Neural cell (in vitro differentiated cells): ENCODE measurements around the gene TMEM106B. TPM values are rescaled to one million over a fixed set of nuclear protein-coding genes. Genes with fewer than 3 reads are reported as not detected.

Experiments used
- H2AFZ ChIP-seq: fragments of 200-600, 300-800 bp; sonication (generic), shearing (Covaris generic); 2 replicates; pipeline ENCODE4 v1.6.0; 2014; ENCODE audit warnings: low read depth, mild to moderate bottlenecking, antibody characterized with exemption, low read length, moderate library complexity
- H3F3A ChIP-seq: fragments of 200-600 bp; shearing (Covaris generic); 2 replicates; pipeline ENCODE4 v1.6.1; 2016; ENCODE audit warnings: mild to moderate bottlenecking, moderate library complexity, mixed read lengths, antibody characterized with exemption, low read length; ENCODE audit not compliant: insufficient read depth, poor library complexity, severe bottlenecking
- H3K27ac ChIP-seq: fragments of 200-600, 300-800 bp; sonication (generic), shearing (Covaris generic); 2 replicates; pipeline ENCODE4 v1.5.1; 2014; ENCODE audit warnings: mild to moderate bottlenecking, low read length, moderate library complexity
- H3K27me3 ChIP-seq: fragments of 300-800, 200-600 bp; sonication (generic), shearing (Covaris generic); 2 replicates; pipeline ENCODE4 v1.6.0; 2014; ENCODE audit warnings: mild to moderate bottlenecking, low read depth, low read length, moderate library complexity; ENCODE audit not compliant: insufficient read depth
- H3K36me3 ChIP-seq: fragments of 300-800, 200-600 bp; sonication (generic), shearing (Covaris generic); 2 replicates; pipeline ENCODE4 v1.5.1; 2014; ENCODE audit warnings: mild to moderate bottlenecking, antibody characterized with exemption, low read length, moderate library complexity; ENCODE audit not compliant: insufficient read depth
- H3K4me2 ChIP-seq: fragments of 300-800, 200-600 bp; sonication (generic), shearing (Covaris generic); 2 replicates; pipeline ENCODE4 v1.6.0; 2014; ENCODE audit warnings: mild to moderate bottlenecking, low read length
- H3K4me3 ChIP-seq: fragments of 300-800, 200-600 bp; sonication (generic), shearing (Covaris generic); 2 replicates; pipeline ENCODE4 v1.5.1; 2014; ENCODE audit warnings: mild to moderate bottlenecking, low read length, moderate library complexity
- H3K79me2 ChIP-seq: fragments of 200-600 bp; shearing (Covaris generic); replicated peaks from 2 replicates; pipeline ENCODE4 v1.6.0; 2014; ENCODE audit warnings: mild to moderate bottlenecking, low read length, moderate library complexity; ENCODE audit not compliant: insufficient read depth
- H3K9ac ChIP-seq: fragments of 300-800, 200-600 bp; sonication (generic), shearing (Covaris generic); 2 replicates; pipeline ENCODE4 v1.6.1; 2016; ENCODE audit warnings: mild to moderate bottlenecking, low read length, mixed read lengths
- H3K9me2 ChIP-seq: fragments of 200-600 bp; shearing (Covaris generic); 2 replicates; pipeline ENCODE4 v1.6.1; 2016; ENCODE audit warnings: mild to moderate bottlenecking, low read length, mixed read lengths; ENCODE audit not compliant: insufficient read depth
- H3K9me3 ChIP-seq: fragments of 200-600, 300-800 bp; sonication (generic), shearing (Covaris generic); 2 replicates; pipeline ENCODE4 v1.6.1; 2016; ENCODE audit warnings: mild to moderate bottlenecking, mixed run types, low read length, moderate library complexity, mixed read lengths
- H4K20me1 ChIP-seq: fragments of 200-600 bp; shearing (Covaris generic); 2 replicates; pipeline ENCODE4 v1.6.1; 2016; ENCODE audit warnings: mild to moderate bottlenecking, mixed run types; ENCODE audit not compliant: insufficient read depth
- EP300 ChIP-seq: fragments of 450-650 bp; conservative IDR thresholded peaks from 2 replicates; pipeline ENCODE4 v1.6.1; 2014; ENCODE audit warnings: antibody characterized with exemption, mild to moderate bottlenecking, moderate library complexity; ENCODE audit not compliant: poor library complexity, severe bottlenecking
- EZH2 ChIP-seq: fragments of 200-600, 300-800 bp; shearing (Covaris generic), sonication (generic); IDR thresholded peaks from 2 replicates; pipeline ENCODE4 v1.6.1; 2014; ENCODE audit warnings: antibody characterized with exemption, low read length, borderline replicate concordance, mild to moderate bottlenecking; ENCODE audit not compliant: insufficient read depth, poor library complexity, severe bottlenecking
- MXI1 ChIP-seq: fragments of 450-650 bp; conservative IDR thresholded peaks from 2 replicates; pipeline ENCODE4 v1.6.1; 2014; ENCODE audit warnings: antibody characterized with exemption, mild to moderate bottlenecking; ENCODE audit not compliant: poor library complexity, severe bottlenecking
- POLR2AphosphoS5 ChIP-seq: IDR thresholded peaks from 2 replicates; pipeline ENCODE4 v1.6.1; 2012
- RAD21 ChIP-seq: fragments of 450-650 bp; conservative IDR thresholded peaks from 2 replicates; pipeline ENCODE4 v1.6.1; 2014; ENCODE audit warnings: antibody characterized with exemption, mild to moderate bottlenecking, moderate library complexity
- SMC3 ChIP-seq: fragments of 450-650 bp; conservative IDR thresholded peaks from 2 replicates; pipeline ENCODE4 v1.6.1; 2014; ENCODE audit warnings: antibody characterized with exemption, mild to moderate bottlenecking, moderate library complexity; ENCODE audit not compliant: poor library complexity
- TAF1 ChIP-seq: IDR thresholded peaks from 2 replicates; pipeline ENCODE4 v1.6.1; 2012; ENCODE audit warnings: low read depth
- polyA plus RNA-seq: library from polyadenylated mRNA; depleted of rRNA; stranded (reverse); fragments of >200 nt; gene quantifications from 2 replicates; pipeline ENCODE4 v1.2.3, GENCODE V29; 2014
- TF ChIP-seq, protein P1 (sequence below): fragments of 450-650 bp; IDR thresholded peaks from 2 replicates; pipeline ENCODE4 v1.5.1; 2014; ENCODE audit warnings: antibody characterized with exemption, mild to moderate bottlenecking, moderate library complexity; ENCODE audit not compliant: poor library complexity, severe bottlenecking
- TF ChIP-seq, protein P2 (sequence below): IDR thresholded peaks from 2 replicates; pipeline ENCODE4 v1.6.1; 2012; ENCODE audit warnings: borderline replicate concordance

The TMEM106B gene
- polyA plus RNA-seq, 1 donor from 2014 or later = 61.4 TPM

DNA sequence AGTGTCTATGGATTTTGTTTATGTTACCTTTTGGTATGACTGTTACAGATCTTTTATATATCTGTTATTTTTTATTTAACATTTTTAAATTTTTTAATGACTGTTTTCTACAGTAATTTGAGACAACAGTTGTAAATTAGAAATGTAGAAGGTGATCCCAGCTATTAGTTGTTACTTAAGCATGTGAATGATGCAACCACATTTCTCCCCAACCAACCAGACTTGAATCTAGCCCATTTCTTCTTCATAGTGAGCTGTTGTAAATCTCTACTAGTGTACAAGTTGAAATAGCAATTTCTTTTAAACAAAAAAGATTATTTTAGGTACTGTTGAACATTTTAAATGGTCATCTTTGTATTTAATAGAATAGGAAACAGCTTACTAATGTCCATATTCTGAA lies 18.0 kb downstream of the TMEM106B start:
- H3K4me2 ChIP-seq = no peak overlapping the region
- no peaks in the 10 kb centered on the region for H3K9me3 ChIP-seq
- no peak overlapping the region for H3K4me3 ChIP-seq
- no peaks in the 10 kb centered on the region for H3K79me2 ChIP-seq
- no peaks in the 10 kb centered on the region for H3K27me3 ChIP-seq
- H4K20me1 ChIP-seq = no peaks in the 10 kb centered on the region
- H3K36me3 ChIP-seq = peaks cover 4% of the 10 kb centered on the region
- no peaks in the 10 kb centered on the region for H3F3A ChIP-seq
- TF ChIP-seq, protein P1, sequence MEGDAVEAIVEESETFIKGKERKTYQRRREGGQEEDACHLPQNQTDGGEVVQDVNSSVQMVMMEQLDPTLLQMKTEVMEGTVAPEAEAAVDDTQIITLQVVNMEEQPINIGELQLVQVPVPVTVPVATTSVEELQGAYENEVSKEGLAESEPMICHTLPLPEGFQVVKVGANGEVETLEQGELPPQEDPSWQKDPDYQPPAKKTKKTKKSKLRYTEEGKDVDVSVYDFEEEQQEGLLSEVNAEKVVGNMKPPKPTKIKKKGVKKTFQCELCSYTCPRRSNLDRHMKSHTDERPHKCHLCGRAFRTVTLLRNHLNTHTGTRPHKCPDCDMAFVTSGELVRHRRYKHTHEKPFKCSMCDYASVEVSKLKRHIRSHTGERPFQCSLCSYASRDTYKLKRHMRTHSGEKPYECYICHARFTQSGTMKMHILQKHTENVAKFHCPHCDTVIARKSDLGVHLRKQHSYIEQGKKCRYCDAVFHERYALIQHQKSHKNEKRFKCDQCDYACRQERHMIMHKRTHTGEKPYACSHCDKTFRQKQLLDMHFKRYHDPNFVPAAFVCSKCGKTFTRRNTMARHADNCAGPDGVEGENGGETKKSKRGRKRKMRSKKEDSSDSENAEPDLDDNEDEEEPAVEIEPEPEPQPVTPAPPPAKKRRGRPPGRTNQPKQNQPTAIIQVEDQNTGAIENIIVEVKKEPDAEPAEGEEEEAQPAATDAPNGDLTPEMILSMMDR = no peak
- no peak overlapping the region for H2AFZ ChIP-seq
- H3K9me2 ChIP-seq = no peaks in the 10 kb centered on the region
- H3K27ac ChIP-seq = no peak overlapping the region
- H3K9ac ChIP-seq = no peak overlapping the region

DNA sequence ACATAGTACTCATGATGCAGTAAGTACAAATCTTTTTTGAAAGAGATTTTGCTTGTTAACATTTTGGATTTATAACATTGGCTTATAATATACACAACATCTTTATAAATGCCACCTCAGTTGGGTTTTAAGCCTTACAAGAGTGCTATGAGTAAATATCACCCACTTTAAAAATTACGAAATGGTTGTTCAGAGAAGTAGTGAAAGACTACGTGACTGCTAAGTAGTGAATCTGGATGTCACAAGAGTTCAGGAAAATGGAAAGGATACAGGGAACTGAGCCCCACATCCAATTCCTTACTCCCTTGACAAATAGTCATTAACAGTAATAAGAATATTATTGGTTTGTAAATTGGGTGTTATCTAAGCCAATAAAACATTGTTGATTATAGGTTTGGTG lies 20.0 kb downstream of the TMEM106B start:
- H2AFZ ChIP-seq = no peak overlapping the region
- TF ChIP-seq SMC3 = no peak
- TF ChIP-seq EZH2 = no peak
- TF ChIP-seq, protein P2, sequence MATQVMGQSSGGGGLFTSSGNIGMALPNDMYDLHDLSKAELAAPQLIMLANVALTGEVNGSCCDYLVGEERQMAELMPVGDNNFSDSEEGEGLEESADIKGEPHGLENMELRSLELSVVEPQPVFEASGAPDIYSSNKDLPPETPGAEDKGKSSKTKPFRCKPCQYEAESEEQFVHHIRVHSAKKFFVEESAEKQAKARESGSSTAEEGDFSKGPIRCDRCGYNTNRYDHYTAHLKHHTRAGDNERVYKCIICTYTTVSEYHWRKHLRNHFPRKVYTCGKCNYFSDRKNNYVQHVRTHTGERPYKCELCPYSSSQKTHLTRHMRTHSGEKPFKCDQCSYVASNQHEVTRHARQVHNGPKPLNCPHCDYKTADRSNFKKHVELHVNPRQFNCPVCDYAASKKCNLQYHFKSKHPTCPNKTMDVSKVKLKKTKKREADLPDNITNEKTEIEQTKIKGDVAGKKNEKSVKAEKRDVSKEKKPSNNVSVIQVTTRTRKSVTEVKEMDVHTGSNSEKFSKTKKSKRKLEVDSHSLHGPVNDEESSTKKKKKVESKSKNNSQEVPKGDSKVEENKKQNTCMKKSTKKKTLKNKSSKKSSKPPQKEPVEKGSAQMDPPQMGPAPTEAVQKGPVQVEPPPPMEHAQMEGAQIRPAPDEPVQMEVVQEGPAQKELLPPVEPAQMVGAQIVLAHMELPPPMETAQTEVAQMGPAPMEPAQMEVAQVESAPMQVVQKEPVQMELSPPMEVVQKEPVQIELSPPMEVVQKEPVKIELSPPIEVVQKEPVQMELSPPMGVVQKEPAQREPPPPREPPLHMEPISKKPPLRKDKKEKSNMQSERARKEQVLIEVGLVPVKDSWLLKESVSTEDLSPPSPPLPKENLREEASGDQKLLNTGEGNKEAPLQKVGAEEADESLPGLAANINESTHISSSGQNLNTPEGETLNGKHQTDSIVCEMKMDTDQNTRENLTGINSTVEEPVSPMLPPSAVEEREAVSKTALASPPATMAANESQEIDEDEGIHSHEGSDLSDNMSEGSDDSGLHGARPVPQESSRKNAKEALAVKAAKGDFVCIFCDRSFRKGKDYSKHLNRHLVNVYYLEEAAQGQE = no peak
- no peak for TF ChIP-seq POLR2AphosphoS5
- no peaks in the 10 kb centered on the region for H4K20me1 ChIP-seq
- no peaks in the 10 kb centered on the region for H3F3A ChIP-seq
- H3K79me2 ChIP-seq = no peaks in the 10 kb centered on the region
- no peaks in the 10 kb centered on the region for H3K9me3 ChIP-seq
- H3K27ac ChIP-seq = no peak overlapping the region
- H3K36me3 ChIP-seq = peaks cover 4% of the 10 kb centered on the region
- H3K4me2 ChIP-seq = no peak overlapping the region
- no peak overlapping the region for H3K9ac ChIP-seq
- H3K9me2 ChIP-seq = no peaks in the 10 kb centered on the region
- H3K4me3 ChIP-seq = no peak overlapping the region
- no peaks in the 10 kb centered on the region for H3K27me3 ChIP-seq

DNA sequence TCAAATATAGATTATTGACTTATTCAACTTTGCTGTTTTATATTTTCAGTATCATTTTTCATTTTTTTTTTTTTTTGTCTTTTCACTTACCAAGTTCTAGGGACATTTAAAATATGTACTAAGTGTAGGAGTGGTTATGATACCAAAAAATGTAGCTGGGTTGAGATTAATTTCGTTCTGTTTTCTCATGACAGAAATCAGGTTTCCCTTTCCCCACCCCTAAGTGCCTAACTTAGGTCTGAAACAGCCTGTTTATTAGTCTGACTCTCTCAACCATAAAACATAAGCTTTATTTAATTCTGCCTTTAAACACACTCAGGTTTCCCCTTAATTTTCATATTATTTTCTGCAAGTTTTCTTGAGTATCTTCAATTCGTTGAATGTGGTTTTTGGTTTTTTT lies 22.1 kb downstream of the TMEM106B start:
- H3K9me2 ChIP-seq = no peaks in the 10 kb centered on the region
- no peak overlapping the region for H3K9ac ChIP-seq
- no peak overlapping the region for H3K27ac ChIP-seq
- no peaks in the 10 kb centered on the region for H3K79me2 ChIP-seq
- no peak overlapping the region for H2AFZ ChIP-seq
- no peaks in the 10 kb centered on the region for H4K20me1 ChIP-seq
- H3K4me2 ChIP-seq = no peak overlapping the region
- no peaks in the 10 kb centered on the region for H3K27me3 ChIP-seq
- H3F3A ChIP-seq = no peaks in the 10 kb centered on the region
- H3K9me3 ChIP-seq = no peaks in the 10 kb centered on the region
- TF ChIP-seq TAF1 (no peak), RAD21 (no peak), EZH2 (no peak), EP300 (no peak), MXI1 (no peak), POLR2AphosphoS5 (no peak), SMC3 (no peak)
- TF ChIP-seq, protein P2 = no peak
- TF ChIP-seq, protein P1 = no peak
- H3K4me3 ChIP-seq = no peak overlapping the region
- peaks cover 4% of the 10 kb centered on the region for H3K36me3 ChIP-seq
